Measurements from ENCODE around the gene RUSC2.

The RUSC2 gene

GRCh38 chr9:35489313-35490154 lies at the start of gene RUSC2:
RUSC2 (plus strand) TSS chr9:35490111; CDS start chr9:35546522, 56,411 bp downstream.
- Histone ChIP-seq H2AFZ (ENCODE audit: low read depth) (peak within 1 kb of the TSS; percentile 92), H3K79me2 (ENCODE audit: insufficient read depth, low read depth) (no peaks in the 10 kb centered on the region), H3K4me2 (peak within 1 kb of the TSS; percentile 61), H3K27me3 (ENCODE audit: insufficient read depth, low read depth) (no peaks in the 10 kb centered on the region), H3K4me3 (IDR thresholded peaks at IDR 0.05; ENCODE audit: insufficient read depth, low read depth, low read length) (no peak within 1 kb of the TSS), H4K20me1 (ENCODE audit: insufficient read depth) (no peaks in the 10 kb centered on the region), H3K4me1 (ENCODE audit: low read depth, poor library complexity, severe bottlenecking) (peaks cover 8% of the 10 kb centered on the region), H3K27ac (peak within 1 kb of the TSS; percentile 5; the same call in 1 of the 2 replicates), H3K9ac (peak within 1 kb of the TSS; percentile 55; the same call in 1 of the 2 replicates), H3K36me3 (ENCODE audit: insufficient read depth) (no peaks in the 10 kb centered on the region)
- TF ChIP-seq CTCF (conservative IDR thresholded peaks at IDR 0.05; ENCODE audit: low read depth, low read length): peak; percentile 35

- TF ChIP-seq CTCF (conservative IDR thresholded peaks at IDR 0.05; ENCODE audit: low read depth, low read length): no peak
- no peak overlapping the region for H3K4me2 ChIP-seq
Observed at GRCh38 chr9:35446012-35446411, 43.9 kb upstream of the RUSC2 start.

GRCh38 chr9:35448496-35448895 lies 41.4 kb upstream of the RUSC2 start:
- Histone ChIP-seq H2AFZ (ENCODE audit: low read depth) (no peak overlapping the region), H3K9ac (no peak overlapping the region), H3K36me3 (ENCODE audit: insufficient read depth) (no peaks in the 10 kb centered on the region), H4K20me1 (ENCODE audit: insufficient read depth) (no peaks in the 10 kb centered on the region), H3K4me1 (ENCODE audit: low read depth, poor library complexity, severe bottlenecking) (no peaks in the 10 kb centered on the region), H3K27ac (no peak overlapping the region), H3K79me2 (ENCODE audit: insufficient read depth, low read depth) (no peaks in the 10 kb centered on the region), H3K4me2 (no peak overlapping the region), H3K27me3 (ENCODE audit: insufficient read depth, low read depth) (no peaks in the 10 kb centered on the region), H3K4me3 (IDR thresholded peaks at IDR 0.05; ENCODE audit: insufficient read depth, low read depth, low read length) (no peak overlapping the region)
- TF ChIP-seq CTCF (conservative IDR thresholded peaks at IDR 0.05; ENCODE audit: low read depth, low read length): no peak

More at GRCh38 chr9:35446012-35446411, 43.9 kb upstream of the RUSC2 start:
- Histone ChIP-seq H3K4me1 (ENCODE audit: low read depth, poor library complexity, severe bottlenecking) (no peaks in the 10 kb centered on the region), H4K20me1 (ENCODE audit: insufficient read depth) (no peaks in the 10 kb centered on the region), H2AFZ (ENCODE audit: low read depth) (no peak overlapping the region), H3K27me3 (ENCODE audit: insufficient read depth, low read depth) (no peaks in the 10 kb centered on the region), H3K27ac (no peak overlapping the region), H3K9ac (no peak overlapping the region), H3K79me2 (ENCODE audit: insufficient read depth, low read depth) (no peaks in the 10 kb centered on the region), H3K4me3 (IDR thresholded peaks at IDR 0.05; ENCODE audit: insufficient read depth, low read depth, low read length) (no peak overlapping the region), H3K36me3 (ENCODE audit: insufficient read depth) (no peaks in the 10 kb centered on the region)

GRCh38 chr9:35452481-35452880 lies 37.4 kb upstream of the RUSC2 start:
- H4K20me1 ChIP-seq (ENCODE audit: insufficient read depth): no peaks in the 10 kb centered on the region
- no peak overlapping the region for H3K4me3 ChIP-seq (IDR thresholded peaks at IDR 0.05; ENCODE audit: insufficient read depth, low read depth, low read length)
- no peak overlapping the region for H3K9ac ChIP-seq
- H3K27me3 ChIP-seq (ENCODE audit: insufficient read depth, low read depth): no peaks in the 10 kb centered on the region
- H2AFZ ChIP-seq (ENCODE audit: low read depth): no peak overlapping the region
- no peaks in the 10 kb centered on the region for H3K79me2 ChIP-seq (ENCODE audit: insufficient read depth, low read depth)
- no peak overlapping the region for H3K27ac ChIP-seq
- H3K4me2 ChIP-seq: no peak overlapping the region
- TF ChIP-seq CTCF (conservative IDR thresholded peaks at IDR 0.05; ENCODE audit: low read depth, low read length): no peak
- no peaks in the 10 kb centered on the region for H3K36me3 ChIP-seq (ENCODE audit: insufficient read depth)
- no peaks in the 10 kb centered on the region for H3K4me1 ChIP-seq (ENCODE audit: low read depth, poor library complexity, severe bottlenecking)

All from KMS-11 (cell line).